ENCODE results near the gene EXOSC2. TPM values are rescaled to one million over a fixed set of nuclear protein-coding genes. Genes with fewer than 3 reads are reported as not detected.
A peak's percentile ranks its signal among the peaks of the same experiment; 100 is the strongest.

EXOSC2 gene
- total and polyA plus RNA-seq, 2 of the 13 experiments (the other 11 are each of a cell fraction or from before 2014, with no cell fraction given), result 27.5 to 63.8 TPM

- TF ChIP-seq AKNA (CRISPR knock-in tag; IDR thresholded peaks at IDR 0.05; ENCODE audit: borderline replicate concordance), result no peak
- TF ChIP-seq CSRNP1 (CRISPR knock-in tag; IDR thresholded peaks at IDR 0.05), result 0 out of 2 replicates have a peak, but pooled peaks have one; percentile 34
- TF ChIP-seq ZNF678 (CRISPR knock-in tag; IDR thresholded peaks at IDR 0.05), result 0 out of 2 replicates have a peak, but pooled peaks have one; percentile 35
- TF ChIP-seq CBX5 (CRISPR knock-in tag; IDR thresholded peaks at IDR 0.05; ENCODE audit: borderline replicate concordance), result no peak
- TF ChIP-seq STAT6 (CRISPR knock-in tag; IDR thresholded peaks at IDR 0.05; ENCODE audit: borderline replicate concordance), result no peak; the same call in 1 of the 2 replicates
- peak; percentile 93 for TF ChIP-seq HDAC1 (CRISPR knock-in tag; IDR thresholded peaks at IDR 0.05)
- TF ChIP-seq ERF (CRISPR knock-in tag; IDR thresholded peaks at IDR 0.05), result peak; percentile 64
- no peak for TF ChIP-seq ZNF333 (CRISPR knock-in tag; IDR thresholded peaks at IDR 0.05; ENCODE audit: borderline replicate concordance)
- TF ChIP-seq NR2F6 (IDR thresholded peaks at IDR 0.05), result no peak
- no peak for TF ChIP-seq NR2F6 (CRISPR knock-in tag; IDR thresholded peaks at IDR 0.05)
- TF ChIP-seq ZGPAT (CRISPR knock-in tag; IDR thresholded peaks at IDR 0.05), result peak; percentile 76
- TF ChIP-seq SMAD3 (CRISPR knock-in tag; IDR thresholded peaks at IDR 0.05), result peak; percentile 56; the same call in 1 of the 2 replicates
- 0 out of 2 replicates have a peak, but pooled peaks have one; percentile 36 for TF ChIP-seq ZSCAN12 (CRISPR knock-in tag; IDR thresholded peaks at IDR 0.05)
- no peak for TF ChIP-seq ZFYVE20 (CRISPR knock-in tag; IDR thresholded peaks at IDR 0.05; ENCODE audit: borderline replicate concordance, low read depth)
- no peak for TF ChIP-seq BCLAF1 (IDR thresholded peaks at IDR 0.05)
Observed at GRCh38 chr9:130693426-130694191, at the start of gene EXOSC2 (continued).
